Keratinocyte (primary cell): ENCODE measurements around the gene RELCH. TPM values are rescaled to one million over a fixed set of nuclear protein-coding genes. Genes with fewer than 3 reads are reported as not detected.

Source experiments
- DNase-seq: peaks from one replicate; pipeline ENCODE4 v3.0.0-alpha.2; 2011; ENCODE audit warnings: low read depth, missing footprints, low spot score
- FAIRE-seq: peaks from 2 replicates; lab custom pipeline; 2011; peaks lifted over from hg19 to GRCh38; lab: Jason Lieb, UNC
- H2AFZ ChIP-seq: 2 replicates; pipeline ENCODE4 v1.6.0; 2012; ENCODE audit warnings: low read length, control low read depth, inconsistent platforms; ENCODE audit not compliant: control insufficient read depth
- H3K27ac ChIP-seq: 2 replicates; pipeline ENCODE4 v1.5.1; 2011; ENCODE audit warnings: low read length; ENCODE audit not compliant: control insufficient read depth, insufficient read depth
- H3K27me3 ChIP-seq: 3 replicates; pipeline ENCODE4 v1.6.0; 2011; ENCODE audit warnings: low read length; ENCODE audit not compliant: control insufficient read depth, insufficient read depth; ENCODE audit errors: extremely low read depth
- H3K36me3 ChIP-seq, 2 experiments: 2 replicates in 1 of 2; 3 replicates in 1 of 2; pipeline ENCODE4 v1.5.1; 2011; ENCODE audit warnings: low read length in 2 of 2, mild to moderate bottlenecking in 1 of 2; ENCODE audit not compliant: control insufficient read depth in 2 of 2, insufficient read depth in 2 of 2; ENCODE audit errors: extremely low read depth in 1 of 2
- H3K4me1 ChIP-seq: 3 replicates; pipeline ENCODE4 v1.5.1; 2011; ENCODE audit warnings: low read length; ENCODE audit not compliant: control insufficient read depth, insufficient read depth; ENCODE audit errors: extremely low read depth
- H3K4me2 ChIP-seq: 3 replicates; pipeline ENCODE4 v1.6.0; 2011; ENCODE audit warnings: low read depth, low read length; ENCODE audit not compliant: control insufficient read depth, insufficient read depth; ENCODE audit errors: extremely low read depth
- H3K4me3 ChIP-seq, 3 experiments: fragments of 200-600 bp in 1 of 3; sonication (generic) in 1 of 3; 2 replicates in 2 of 3; 3 replicates in 1 of 3; pipeline ENCODE4 v1.5.1; 2011 to 2016; ENCODE audit warnings: low read length in 3 of 3, mild to moderate bottlenecking in 3 of 3, control low read depth in 2 of 3, inconsistent platforms in 1 of 3, low read depth in 1 of 3, mixed read lengths in 1 of 3, mixed run types in 1 of 3, moderate library complexity in 1 of 3; ENCODE audit not compliant: control insufficient read depth in 2 of 3, insufficient read depth in 2 of 3; ENCODE audit errors: extremely low read depth in 1 of 3
- H3K79me2 ChIP-seq: 2 replicates; pipeline ENCODE4 v1.6.0; 2012; ENCODE audit warnings: low read length; ENCODE audit not compliant: control insufficient read depth, insufficient read depth
- H3K9ac ChIP-seq: 3 replicates; pipeline ENCODE4 v1.6.0; 2011; ENCODE audit warnings: low read length; ENCODE audit not compliant: control insufficient read depth, insufficient read depth; ENCODE audit errors: extremely low read depth
- H3K9me1 ChIP-seq: 3 replicates; pipeline ENCODE4 v1.6.0; 2011; ENCODE audit warnings: low read length; ENCODE audit not compliant: control insufficient read depth, insufficient read depth; ENCODE audit errors: extremely low read depth
- H3K9me3 ChIP-seq: 2 replicates; pipeline ENCODE4 v1.5.1; 2012; ENCODE audit warnings: low read depth, low read length; ENCODE audit not compliant: control insufficient read depth
- H4K20me1 ChIP-seq: 3 replicates; pipeline ENCODE4 v1.6.0; 2011; ENCODE audit warnings: low read length; ENCODE audit not compliant: control insufficient read depth, insufficient read depth; ENCODE audit errors: extremely low read depth
- CTCF ChIP-seq, 3 experiments: IDR thresholded peaks in 1 of 3; conservative IDR thresholded peaks in 1 of 3; optimal IDR thresholded peaks in 1 of 3; 2 replicates in 2 of 3; 3 replicates in 1 of 3; pipeline versions ENCODE3 to v1.5.1; 2011; ENCODE audit warnings: low read length in 3 of 3, mild to moderate bottlenecking in 3 of 3, moderate library complexity in 2 of 3, control low read depth in 1 of 3, inconsistent platforms in 1 of 3; ENCODE audit not compliant: insufficient read depth in 2 of 3; ENCODE audit errors: extremely low read depth in 1 of 3
- EZH2 ChIP-seq: IDR thresholded peaks from one replicate; pipeline ENCODE4 v1.6.1; 2012; ENCODE audit warnings: inconsistent platforms, mild to moderate bottlenecking, low read length, moderate library complexity
- dilution Hi-C: fragments of 300-500 bp; cut with MboI; formaldehyde crosslinking; loops from one replicate; pipeline ENCODE4 v1.7.0; 2020; ENCODE audit warnings: low sequenced_read_pairs; ENCODE audit not compliant: extremely low pct_ligation_motif_present
- polyA plus RNA-seq, 5 experiments: library from polyadenylated mRNA; depleted of rRNA in 3 of 5; stranded (reverse) in 3 of 5; stranded (forward) in 1 of 5; unstranded in 1 of 5; fragments of >200 nt; gene quantifications; 1 replicate in 1 of 5; 2 replicates in 3 of 5; 3 replicates in 1 of 5; pipeline versions ENCODE4 v1.2.1 to v1.2.3, GENCODE V29; 2011 to 2012; ENCODE audit warnings: missing spikeins in 2 of 5, low read depth in 1 of 5, low replicate concordance in 1 of 5

The RELCH gene
- polyA plus RNA-seq, 1 donor (not counting 4 experiments of a cell fraction or from before 2014, with no cell fraction given), result 21.8 TPM

DNA sequence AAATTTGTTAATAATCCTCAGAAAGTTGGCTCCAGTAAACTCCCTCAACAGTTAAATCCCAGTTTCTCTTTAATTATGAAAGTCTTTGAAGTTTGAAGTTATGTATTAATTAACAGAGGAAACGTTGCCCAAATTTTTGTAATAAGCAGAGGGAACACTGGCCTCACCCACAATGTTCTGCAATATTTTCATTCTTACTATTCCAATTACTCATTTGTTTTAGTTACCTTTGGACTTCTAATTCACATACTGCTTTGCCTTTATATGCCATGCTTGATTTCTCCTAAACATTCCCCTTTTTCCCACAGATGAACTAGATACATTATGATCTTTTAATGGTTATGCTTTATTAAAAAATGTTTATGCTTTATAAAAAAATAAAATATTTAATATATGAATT lies 61.3 kb downstream of the RELCH start:
- DNase-seq (no peak), FAIRE-seq (no peak)
- no peak overlapping the region for H3K27ac ChIP-seq
- no peaks in the 10 kb centered on the region for H3K79me2 ChIP-seq
- no peak overlapping the region for H2AFZ ChIP-seq
- no peaks in the 10 kb centered on the region for H3K9me3 ChIP-seq
- dilution Hi-C loops, result no loop called here
- H3K9me1 ChIP-seq, result no peaks in the 10 kb centered on the region
- H3K9ac ChIP-seq, result no peak overlapping the region
- TF ChIP-seq EZH2 (no peak), CTCF (optimal IDR thresholded peaks at IDR 0.05 in 1 of 3, IDR thresholded peaks at IDR 0.05 in 1 of 3, conservative IDR thresholded peaks at IDR 0.05 in 1 of 3; ENCODE audit: extremely low read depth in 1 of 3, insufficient read depth in 2 of 3, low read length in 3 of 3) (no peak)
- H3K27me3 ChIP-seq, result no peaks in the 10 kb centered on the region
- H3K4me2 ChIP-seq, result no peak overlapping the region
- no peak overlapping the region for H3K4me3 ChIP-seq
- H4K20me1 ChIP-seq, result no peaks in the 10 kb centered on the region
- H3K36me3 ChIP-seq, result peaks cover 0 to 2% of the 10 kb centered on the region in 2 experiments
- H3K4me1 ChIP-seq, result no peaks in the 10 kb centered on the region

GRCh38 chr18:62249478-62250097 lies 62.5 kb downstream of the RELCH start:
- Histone ChIP-seq H3K27me3 (no peaks in the 10 kb centered on the region), H3K9me3 (no peaks in the 10 kb centered on the region), H3K4me2 (no peak overlapping the region), H3K36me3 (peaks cover 0 to 2% of the 10 kb centered on the region in 2 experiments), H2AFZ (no peak overlapping the region), H3K9ac (no peak overlapping the region), H3K4me3 (no peak overlapping the region), H4K20me1 (no peaks in the 10 kb centered on the region), H3K79me2 (no peaks in the 10 kb centered on the region), H3K4me1 (no peaks in the 10 kb centered on the region), H3K27ac (no peak overlapping the region), H3K9me1 (no peaks in the 10 kb centered on the region)
- dilution Hi-C loops, result no loop called here
- no peak for FAIRE-seq
- TF ChIP-seq EZH2, result no peak
- TF ChIP-seq CTCF (optimal IDR thresholded peaks at IDR 0.05 in 1 of 3, IDR thresholded peaks at IDR 0.05 in 1 of 3, conservative IDR thresholded peaks at IDR 0.05 in 1 of 3; ENCODE audit: extremely low read depth in 1 of 3, insufficient read depth in 2 of 3, low read length in 3 of 3), result peak; percentile 51 to 70 (median 63)
- DNase-seq, result peak; percentile 80
